Measurements from ENCODE around the gene SGSM2. TPM values are rescaled to one million over a fixed set of nuclear protein-coding genes. Genes with fewer than 3 reads are reported as not detected.

Gene SGSM2
- total RNA-seq, 1 donor from 2014 or later: 57.2 TPM

DNA sequence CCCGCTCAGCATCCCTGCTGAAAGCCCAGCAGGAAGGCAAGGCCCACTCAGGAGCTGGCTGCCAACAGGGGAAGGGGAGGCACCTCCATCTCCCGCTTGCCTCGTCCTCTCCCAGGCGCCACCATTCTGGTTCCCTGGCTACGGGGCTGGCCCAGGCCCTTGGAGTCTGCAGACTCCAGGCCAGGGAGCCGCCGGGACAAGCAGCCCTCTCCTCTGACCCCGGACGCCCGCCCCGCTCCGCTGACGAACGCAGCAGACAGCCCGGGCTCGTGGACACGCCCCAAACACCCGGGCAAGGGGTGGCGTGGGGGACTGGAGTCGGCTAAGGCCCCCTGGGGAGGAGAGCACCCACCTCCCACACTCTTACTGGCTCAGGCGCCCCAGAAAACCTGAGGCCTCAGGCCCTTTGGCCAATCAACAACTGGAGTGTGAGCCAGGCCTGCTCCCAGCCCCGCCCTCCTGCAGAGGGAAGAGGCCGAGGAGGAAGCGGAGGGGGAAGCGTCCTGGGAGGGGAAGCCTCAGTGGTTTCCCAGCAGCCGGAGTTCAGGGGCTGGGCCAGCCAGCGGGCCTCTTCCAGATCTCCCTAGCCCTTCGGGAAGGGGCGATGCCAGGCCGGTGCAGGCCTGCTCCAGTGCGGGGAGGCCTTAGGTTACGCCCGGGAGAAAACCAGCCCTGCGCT lies 59.4 kb downstream of the SGSM2 start:
- intact Hi-C loops (cut with micrococcal nuclease): no loop called here

DNA sequence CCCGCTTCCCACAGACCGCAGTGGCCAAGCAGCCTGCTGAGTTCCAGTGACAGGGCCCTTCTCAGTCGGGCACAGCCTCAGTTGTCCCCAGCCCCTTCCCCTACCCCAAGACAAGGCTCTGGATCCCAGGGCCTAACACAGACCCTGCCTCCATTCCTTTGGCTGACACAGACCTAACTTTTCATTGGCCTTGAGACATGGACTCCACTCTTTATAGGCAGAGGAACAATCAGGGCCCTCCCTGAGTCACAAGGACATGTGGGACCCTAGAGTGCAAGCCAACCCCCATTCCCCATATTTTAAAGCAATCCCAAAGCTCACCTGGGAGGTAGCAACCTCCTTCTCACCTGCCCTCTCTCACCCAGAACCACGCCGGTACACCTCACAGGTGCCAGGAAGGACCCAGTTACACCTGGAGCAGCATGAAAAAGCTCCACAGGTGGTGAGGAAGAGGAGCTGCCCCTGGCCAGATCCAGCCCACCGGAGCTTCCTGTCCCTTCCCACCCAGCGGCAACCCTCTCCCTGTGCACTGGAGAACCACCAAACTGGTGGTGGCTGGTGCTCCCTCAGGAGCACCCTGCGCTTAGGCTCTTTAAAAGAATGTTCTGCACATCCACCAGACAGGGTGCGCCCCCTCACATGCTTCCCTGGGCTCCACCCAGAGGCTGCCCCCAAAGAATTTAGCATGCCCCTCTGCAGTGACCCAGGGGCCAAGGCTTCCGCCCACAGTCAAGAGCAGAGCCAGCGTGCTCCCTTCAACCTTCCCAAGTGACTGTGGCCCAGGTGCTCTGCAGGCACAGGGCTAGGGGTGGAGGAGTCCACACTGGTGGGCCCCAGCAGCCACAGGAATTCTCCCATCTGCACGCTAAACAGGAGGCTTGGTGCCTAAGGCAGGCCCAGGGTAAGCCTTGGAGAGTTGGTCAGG lies 60.2 kb downstream of the SGSM2 start:
- intact Hi-C loops (cut with micrococcal nuclease): no loop called here

DNA sequence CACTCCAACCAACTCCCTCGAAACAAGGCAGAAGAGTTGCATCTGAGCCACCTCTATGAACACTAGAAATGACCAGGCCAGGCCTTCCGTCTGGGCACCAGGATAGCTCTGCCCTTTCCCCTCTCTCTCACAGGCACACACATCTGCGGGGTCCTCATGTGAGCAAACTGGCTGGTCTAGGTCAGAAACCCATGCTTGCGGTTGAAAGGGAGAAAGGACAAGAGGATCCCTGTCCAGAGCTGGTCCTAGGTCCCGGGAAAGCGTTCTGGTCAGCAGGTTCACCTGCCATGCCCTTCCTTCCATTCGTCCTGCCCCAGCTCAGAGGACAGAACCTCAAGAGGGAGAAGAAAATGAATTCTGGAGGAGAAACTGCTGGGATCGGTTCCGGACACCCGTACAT lies 60.9 kb downstream of the SGSM2 start:
- intact Hi-C loops (cut with micrococcal nuclease): no loop called here

DNA sequence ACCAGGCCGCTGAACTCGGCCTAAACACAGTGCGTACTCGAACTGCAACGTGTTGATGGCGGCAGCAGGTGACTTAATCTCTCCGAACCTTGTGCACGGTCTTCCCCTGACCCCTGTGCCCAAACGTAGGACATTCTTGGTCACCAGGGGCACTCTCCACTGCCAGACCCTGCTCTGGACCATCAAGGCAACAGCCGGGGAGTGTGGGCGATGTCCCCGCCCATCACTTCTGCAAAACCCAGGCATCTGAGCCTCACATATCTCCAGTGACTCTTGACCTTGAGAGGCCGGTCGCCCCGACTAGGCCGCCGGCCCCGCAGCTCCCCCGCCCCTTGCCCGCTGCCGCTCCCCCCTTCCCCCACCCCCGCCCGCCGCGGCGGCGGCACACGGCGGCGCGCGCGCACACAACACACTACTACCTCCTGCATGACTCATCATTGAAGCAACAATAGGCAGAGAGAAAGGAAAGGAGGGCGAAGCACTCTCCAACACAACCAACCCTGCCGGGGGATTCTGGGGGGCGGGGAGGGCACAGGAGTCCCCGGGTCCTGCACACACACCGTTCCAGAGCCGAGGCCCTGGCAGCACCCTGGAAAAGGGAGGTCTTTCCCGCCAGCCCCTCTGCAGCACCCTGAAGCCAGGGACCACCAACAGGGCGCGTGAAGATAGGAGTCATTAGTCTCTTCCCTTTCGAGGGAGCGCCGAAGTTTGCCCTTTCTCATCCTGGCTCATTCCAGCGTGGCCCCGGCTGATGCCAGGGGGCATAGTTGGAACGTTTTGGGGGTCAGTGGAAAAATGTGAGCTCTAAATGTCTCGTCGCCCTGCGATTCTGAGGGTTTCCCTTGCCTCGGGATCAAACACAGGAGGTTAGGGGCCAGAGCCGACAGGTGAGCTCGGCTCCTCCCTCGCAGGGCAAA lies 61.6 kb downstream of the SGSM2 start:
- intact Hi-C loops (cut with micrococcal nuclease): no loop called here

- intact Hi-C loops (cut with micrococcal nuclease): loop anchor here (2.0 kb wide), 2 partner anchors 63 to 351 kb away; partner anchors contain the start of genes SGSM2 and TSR1
These were observed 62.5 kb downstream of the SGSM2 start for GRCh38 chr17:2399572-2400473.

GRCh38 chr17:2400474-2400866 lies 63.2 kb downstream of the SGSM2 start:
- intact Hi-C loops (cut with micrococcal nuclease): loop anchor here (2.0 kb wide), 2 partner anchors 64 to 352 kb away; partner anchors contain the start of genes SGSM2 and TSR1

GRCh38 chr17:2400877-2401425 lies 63.6 kb downstream of the SGSM2 start, which contains the start of gene MNT:
Gene MNT, minus strand, starts transcription at chr17:2401060. Its CDS starts 348 bp downstream, at chr17:2400712.
- intact Hi-C loops (cut with micrococcal nuclease): loop anchor here (1.0 to 2.0 kb wide), 8 partner anchors 8 to 685 kb away; partner anchors contain the start of genes CLUH, PAFAH1B1, SGSM2 and SMG6

GRCh38 chr17:2401426-2402221 lies 64.3 kb downstream of the SGSM2 start:
- intact Hi-C loops (cut with micrococcal nuclease): loop anchor here (1.0 to 2.0 kb wide), 8 partner anchors 8 to 685 kb away; partner anchors contain the start of genes CLUH, PAFAH1B1, SGSM2 and SMG6

DNA sequence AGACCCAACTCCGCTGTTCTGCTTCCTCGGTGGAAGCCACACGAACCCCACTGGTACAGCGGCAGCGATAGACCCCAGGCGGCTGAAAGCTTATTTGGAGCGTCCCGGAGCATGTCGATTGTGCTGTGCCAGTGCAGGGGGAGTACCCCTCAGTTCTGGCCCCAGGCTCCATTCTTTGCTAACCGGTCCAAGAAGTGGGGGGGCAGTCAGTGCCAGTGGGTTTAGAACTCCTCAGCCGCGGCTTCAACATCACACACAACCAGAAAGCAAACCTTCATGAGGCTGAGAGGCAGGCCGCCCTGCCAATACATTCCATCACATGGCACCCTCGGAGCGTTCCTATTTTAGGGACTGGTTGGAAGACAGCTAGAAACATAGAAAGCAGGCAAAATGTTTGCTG lies 65.2 kb downstream of the SGSM2 start:
- intact Hi-C loops (cut with micrococcal nuclease): no loop called here

DNA sequence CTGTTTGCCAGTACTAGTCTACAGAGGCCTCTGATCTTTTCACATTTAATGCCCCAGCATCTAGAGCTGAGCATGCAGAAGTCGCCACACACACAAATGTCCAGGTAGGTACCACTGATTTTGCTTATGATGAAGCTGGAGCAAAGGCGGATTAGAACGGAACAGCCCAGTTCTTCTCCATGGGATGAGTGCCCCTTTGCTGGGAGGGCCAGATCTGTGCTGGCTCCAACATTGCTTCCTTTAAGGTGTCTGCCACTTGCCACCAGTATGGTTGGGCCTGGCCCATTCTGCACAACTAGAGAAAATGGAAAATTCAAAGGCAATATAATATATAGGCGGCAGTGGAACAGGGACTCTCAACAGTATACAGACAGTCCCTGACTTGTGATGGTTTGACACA lies 65.7 kb downstream of the SGSM2 start:
- intact Hi-C loops (cut with micrococcal nuclease): no loop called here

DNA sequence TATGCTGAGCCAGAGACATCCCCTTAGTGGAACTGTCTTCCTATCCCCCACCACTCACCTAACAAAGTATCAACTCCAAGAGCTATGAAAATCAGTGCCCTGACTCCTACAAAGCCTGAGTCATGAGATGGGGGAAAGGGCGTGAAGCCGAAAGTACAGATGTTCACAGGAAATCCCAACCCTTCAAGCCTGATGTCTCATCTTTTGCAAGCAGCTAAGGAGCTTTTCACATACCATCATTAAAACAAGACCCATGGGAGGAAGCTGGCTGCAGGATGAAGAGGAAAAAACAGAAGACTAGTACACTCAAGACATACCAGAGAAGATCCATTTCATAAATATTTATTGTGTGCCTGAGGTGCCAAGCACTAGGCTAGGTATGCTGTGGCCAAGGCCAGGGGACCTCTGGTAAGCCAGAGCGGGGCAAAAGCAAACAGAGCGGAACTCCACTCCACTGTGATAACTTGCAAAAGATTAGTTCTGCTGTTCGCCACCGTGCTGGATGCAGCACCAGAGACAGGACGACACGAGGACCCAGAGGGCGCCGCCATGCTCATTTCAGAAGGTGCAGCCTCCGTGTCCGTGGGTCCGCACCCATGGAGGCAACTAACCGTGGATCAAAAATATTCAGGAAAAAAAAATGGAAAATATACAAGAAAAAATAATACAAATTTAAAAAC lies 68.1 kb downstream of the SGSM2 start:
- intact Hi-C loops (cut with micrococcal nuclease): no loop called here

GRCh38 chr17:2406271-2406902 lies 69.1 kb downstream of the SGSM2 start:
- intact Hi-C loops (cut with micrococcal nuclease): no loop called here

DNA sequence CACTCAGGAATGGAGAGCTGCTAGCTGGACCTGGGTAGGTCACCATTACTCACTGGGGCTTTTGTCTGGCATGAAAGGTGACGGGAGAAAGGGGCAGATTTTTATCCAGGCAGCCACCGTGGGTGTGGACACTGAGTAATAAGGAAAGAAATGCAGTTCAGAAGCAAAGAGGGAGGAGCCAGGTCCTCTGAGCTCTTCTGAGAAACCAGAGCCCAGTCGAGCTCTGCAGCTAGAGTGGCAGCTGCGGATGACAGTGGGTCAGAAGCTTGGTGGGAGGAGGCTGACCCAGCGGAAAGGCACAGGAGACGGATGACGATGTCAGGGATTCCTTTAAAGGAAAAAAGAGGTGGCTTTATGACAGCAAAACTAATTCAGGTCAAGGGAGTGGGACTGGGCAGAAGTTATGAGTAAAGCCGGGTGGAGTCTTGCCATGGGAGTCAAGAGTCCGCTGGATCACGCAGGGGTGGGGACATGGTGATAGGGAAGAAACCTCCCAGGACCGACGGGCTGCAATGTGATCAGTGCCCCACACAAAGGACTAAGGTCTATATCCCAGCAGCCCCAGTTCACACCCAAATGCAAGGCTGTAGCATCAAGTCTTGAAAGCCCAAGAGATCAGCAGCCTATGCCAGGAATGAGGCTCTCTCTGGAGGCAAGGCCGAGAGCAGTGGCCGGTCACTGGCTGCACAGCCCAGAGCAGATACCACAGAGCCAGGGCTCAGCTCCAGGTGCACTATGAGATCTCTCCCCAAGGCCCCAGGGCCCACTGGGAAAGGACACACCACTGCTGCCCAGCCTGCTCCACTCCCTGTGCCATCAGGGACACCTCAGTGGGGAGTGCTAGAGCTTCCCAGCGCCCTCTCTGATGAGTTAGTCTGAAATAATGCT lies 69.8 kb downstream of the SGSM2 start:
- intact Hi-C loops (cut with micrococcal nuclease): no loop called here

DNA sequence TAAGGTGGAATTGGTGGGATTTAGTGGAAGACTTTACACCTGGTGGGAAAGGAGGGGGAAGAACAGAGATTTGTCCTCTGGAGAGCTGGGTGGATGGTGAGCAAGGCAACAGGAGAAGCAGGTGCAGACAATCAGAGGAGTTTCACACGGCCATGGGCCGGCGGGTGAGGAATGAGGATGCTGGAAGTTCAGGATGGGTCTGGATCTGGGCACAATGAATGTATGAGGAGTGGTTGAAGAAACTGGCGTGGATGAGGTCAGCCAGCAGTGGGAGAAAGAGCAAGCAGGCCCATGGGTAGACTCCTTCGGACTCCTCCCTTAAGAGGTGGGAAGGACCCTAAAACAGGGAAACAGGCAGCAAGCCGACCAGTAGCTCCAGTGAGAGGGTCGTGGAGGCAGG lies 73.7 kb downstream of the SGSM2 start:
- intact Hi-C loops (cut with micrococcal nuclease): no loop called here

GRCh38 chr17:2412561-2413021 lies 75.3 kb downstream of the SGSM2 start:
- intact Hi-C loops (cut with micrococcal nuclease): no loop called here

- intact Hi-C loops (cut with micrococcal nuclease): no loop called here
These were observed 77.3 kb downstream of the SGSM2 start for GRCh38 chr17:2414446-2415064.
